ENCODE data around the gene MRPL4.
A peak's percentile ranks its signal among the peaks of the same experiment; 100 is the strongest.

DNA sequence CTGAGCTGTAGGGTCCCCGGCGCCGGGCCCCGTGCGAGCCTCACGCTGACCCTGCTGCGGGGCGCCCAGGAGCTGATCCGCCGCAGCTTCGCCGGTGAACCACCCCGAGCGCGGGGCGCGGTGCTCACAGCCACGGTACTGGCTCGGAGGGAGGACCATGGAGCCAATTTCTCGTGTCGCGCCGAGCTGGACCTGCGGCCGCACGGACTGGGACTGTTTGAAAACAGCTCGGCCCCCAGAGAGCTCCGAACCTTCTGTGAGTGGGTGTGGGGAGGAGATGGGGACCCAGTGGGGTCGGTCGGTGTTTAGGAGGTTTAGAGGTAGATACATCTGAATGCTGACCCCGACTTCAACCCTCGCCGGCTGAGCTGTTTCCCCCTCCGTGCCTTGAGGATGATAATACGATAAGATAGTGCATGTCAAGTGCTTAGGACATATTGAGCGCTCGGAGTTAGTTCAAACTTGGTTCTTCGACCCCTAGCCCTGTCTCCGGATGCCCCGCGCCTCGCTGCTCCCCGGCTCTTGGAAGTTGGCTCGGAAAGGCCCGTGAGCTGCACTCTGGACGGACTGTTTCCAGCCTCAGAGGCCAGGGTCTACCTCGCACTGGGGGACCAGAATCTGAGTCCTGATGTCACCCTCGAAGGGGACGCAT, 39.7 kb downstream of the MRPL4 start:
- TF ChIP-seq, protein P1, sequence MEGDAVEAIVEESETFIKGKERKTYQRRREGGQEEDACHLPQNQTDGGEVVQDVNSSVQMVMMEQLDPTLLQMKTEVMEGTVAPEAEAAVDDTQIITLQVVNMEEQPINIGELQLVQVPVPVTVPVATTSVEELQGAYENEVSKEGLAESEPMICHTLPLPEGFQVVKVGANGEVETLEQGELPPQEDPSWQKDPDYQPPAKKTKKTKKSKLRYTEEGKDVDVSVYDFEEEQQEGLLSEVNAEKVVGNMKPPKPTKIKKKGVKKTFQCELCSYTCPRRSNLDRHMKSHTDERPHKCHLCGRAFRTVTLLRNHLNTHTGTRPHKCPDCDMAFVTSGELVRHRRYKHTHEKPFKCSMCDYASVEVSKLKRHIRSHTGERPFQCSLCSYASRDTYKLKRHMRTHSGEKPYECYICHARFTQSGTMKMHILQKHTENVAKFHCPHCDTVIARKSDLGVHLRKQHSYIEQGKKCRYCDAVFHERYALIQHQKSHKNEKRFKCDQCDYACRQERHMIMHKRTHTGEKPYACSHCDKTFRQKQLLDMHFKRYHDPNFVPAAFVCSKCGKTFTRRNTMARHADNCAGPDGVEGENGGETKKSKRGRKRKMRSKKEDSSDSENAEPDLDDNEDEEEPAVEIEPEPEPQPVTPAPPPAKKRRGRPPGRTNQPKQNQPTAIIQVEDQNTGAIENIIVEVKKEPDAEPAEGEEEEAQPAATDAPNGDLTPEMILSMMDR (conservative IDR thresholded peaks at IDR 0.05; ENCODE audit: low read depth in 2 of 2): no peak
- no peak for TF ChIP-seq POLR2AphosphoS5 (IDR thresholded peaks at IDR 0.05; ENCODE audit: low read depth)
- TF ChIP-seq, protein P2, sequence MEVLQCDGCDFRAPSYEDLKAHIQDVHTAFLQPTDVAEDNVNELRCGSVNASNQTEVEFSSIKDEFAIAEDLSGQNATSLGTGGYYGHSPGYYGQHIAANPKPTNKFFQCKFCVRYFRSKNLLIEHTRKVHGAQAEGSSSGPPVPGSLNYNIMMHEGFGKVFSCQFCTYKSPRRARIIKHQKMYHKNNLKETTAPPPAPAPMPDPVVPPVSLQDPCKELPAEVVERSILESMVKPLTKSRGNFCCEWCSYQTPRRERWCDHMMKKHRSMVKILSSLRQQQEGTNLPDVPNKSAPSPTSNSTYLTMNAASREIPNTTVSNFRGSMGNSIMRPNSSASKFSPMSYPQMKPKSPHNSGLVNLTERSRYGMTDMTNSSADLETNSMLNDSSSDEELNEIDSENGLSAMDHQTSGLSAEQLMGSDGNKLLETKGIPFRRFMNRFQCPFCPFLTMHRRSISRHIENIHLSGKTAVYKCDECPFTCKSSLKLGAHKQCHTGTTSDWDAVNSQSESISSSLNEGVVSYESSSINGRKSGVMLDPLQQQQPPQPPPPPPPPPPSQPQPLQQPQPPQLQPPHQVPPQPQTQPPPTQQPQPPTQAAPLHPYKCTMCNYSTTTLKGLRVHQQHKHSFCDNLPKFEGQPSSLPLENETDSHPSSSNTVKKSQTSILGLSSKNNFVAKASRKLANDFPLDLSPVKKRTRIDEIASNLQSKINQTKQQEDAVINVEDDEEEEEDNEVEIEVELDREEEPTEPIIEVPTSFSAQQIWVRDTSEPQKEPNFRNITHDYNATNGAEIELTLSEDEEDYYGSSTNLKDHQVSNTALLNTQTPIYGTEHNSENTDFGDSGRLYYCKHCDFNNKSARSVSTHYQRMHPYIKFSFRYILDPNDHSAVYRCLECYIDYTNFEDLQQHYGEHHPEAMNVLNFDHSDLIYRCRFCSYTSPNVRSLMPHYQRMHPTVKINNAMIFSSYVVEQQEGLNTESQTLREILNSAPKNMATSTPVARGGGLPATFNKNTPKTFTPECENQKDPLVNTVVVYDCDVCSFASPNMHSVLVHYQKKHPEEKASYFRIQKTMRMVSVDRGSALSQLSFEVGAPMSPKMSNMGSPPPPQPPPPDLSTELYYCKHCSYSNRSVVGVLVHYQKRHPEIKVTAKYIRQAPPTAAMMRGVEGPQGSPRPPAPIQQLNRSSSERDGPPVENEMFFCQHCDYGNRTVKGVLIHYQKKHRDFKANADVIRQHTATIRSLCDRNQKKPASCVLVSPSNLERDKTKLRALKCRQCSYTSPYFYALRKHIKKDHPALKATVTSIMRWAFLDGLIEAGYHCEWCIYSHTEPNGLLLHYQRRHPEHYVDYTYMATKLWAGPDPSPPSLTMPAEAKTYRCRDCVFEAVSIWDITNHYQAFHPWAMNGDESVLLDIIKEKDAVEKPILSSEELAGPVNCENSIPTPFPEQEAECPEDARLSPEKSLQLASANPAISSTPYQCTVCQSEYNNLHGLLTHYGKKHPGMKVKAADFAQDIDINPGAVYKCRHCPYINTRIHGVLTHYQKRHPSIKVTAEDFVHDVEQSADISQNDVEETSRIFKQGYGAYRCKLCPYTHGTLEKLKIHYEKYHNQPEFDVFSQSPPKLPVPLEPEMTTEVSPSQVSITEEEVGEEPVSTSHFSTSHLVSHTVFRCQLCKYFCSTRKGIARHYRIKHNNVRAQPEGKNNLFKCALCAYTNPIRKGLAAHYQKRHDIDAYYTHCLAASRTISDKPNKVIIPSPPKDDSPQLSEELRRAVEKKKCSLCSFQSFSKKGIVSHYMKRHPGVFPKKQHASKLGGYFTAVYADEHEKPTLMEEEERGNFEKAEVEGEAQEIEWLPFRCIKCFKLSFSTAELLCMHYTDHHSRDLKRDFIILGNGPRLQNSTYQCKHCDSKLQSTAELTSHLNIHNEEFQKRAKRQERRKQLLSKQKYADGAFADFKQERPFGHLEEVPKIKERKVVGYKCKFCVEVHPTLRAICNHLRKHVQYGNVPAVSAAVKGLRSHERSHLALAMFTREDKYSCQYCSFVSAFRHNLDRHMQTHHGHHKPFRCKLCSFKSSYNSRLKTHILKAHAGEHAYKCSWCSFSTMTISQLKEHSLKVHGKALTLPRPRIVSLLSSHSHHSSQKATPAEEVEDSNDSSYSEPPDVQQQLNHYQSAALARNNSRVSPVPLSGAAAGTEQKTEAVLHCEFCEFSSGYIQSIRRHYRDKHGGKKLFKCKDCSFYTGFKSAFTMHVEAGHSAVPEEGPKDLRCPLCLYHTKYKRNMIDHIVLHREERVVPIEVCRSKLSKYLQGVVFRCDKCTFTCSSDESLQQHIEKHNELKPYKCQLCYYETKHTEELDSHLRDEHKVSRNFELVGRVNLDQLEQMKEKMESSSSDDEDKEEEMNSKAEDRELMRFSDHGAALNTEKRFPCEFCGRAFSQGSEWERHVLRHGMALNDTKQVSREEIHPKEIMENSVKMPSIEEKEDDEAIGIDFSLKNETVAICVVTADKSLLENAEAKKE (CRISPR knock-in tag; IDR thresholded peaks at IDR 0.05): no peak
- peak; percentile 74 for TF ChIP-seq EZH2 (IDR thresholded peaks at IDR 0.05; ENCODE audit: low read depth, unreplicated experiment)
- TF ChIP-seq EZH2phosphoT487 (IDR thresholded peaks at IDR 0.05; ENCODE audit: unreplicated experiment): no peak
- no peak for TF ChIP-seq ZNF114 (CRISPR knock-in tag; IDR thresholded peaks at IDR 0.05)
- no peak for TF ChIP-seq CREB1 (CRISPR knock-in tag; IDR thresholded peaks at IDR 0.05; ENCODE audit: low read depth)
- TF ChIP-seq JUNB (IDR thresholded peaks at IDR 0.05; ENCODE audit: unreplicated experiment): no peak
- TF ChIP-seq, protein P3, sequence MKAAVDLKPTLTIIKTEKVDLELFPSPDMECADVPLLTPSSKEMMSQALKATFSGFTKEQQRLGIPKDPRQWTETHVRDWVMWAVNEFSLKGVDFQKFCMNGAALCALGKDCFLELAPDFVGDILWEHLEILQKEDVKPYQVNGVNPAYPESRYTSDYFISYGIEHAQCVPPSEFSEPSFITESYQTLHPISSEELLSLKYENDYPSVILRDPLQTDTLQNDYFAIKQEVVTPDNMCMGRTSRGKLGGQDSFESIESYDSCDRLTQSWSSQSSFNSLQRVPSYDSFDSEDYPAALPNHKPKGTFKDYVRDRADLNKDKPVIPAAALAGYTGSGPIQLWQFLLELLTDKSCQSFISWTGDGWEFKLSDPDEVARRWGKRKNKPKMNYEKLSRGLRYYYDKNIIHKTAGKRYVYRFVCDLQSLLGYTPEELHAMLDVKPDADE (IDR thresholded peaks at IDR 0.05): no peak
- TF ChIP-seq, protein P4, sequence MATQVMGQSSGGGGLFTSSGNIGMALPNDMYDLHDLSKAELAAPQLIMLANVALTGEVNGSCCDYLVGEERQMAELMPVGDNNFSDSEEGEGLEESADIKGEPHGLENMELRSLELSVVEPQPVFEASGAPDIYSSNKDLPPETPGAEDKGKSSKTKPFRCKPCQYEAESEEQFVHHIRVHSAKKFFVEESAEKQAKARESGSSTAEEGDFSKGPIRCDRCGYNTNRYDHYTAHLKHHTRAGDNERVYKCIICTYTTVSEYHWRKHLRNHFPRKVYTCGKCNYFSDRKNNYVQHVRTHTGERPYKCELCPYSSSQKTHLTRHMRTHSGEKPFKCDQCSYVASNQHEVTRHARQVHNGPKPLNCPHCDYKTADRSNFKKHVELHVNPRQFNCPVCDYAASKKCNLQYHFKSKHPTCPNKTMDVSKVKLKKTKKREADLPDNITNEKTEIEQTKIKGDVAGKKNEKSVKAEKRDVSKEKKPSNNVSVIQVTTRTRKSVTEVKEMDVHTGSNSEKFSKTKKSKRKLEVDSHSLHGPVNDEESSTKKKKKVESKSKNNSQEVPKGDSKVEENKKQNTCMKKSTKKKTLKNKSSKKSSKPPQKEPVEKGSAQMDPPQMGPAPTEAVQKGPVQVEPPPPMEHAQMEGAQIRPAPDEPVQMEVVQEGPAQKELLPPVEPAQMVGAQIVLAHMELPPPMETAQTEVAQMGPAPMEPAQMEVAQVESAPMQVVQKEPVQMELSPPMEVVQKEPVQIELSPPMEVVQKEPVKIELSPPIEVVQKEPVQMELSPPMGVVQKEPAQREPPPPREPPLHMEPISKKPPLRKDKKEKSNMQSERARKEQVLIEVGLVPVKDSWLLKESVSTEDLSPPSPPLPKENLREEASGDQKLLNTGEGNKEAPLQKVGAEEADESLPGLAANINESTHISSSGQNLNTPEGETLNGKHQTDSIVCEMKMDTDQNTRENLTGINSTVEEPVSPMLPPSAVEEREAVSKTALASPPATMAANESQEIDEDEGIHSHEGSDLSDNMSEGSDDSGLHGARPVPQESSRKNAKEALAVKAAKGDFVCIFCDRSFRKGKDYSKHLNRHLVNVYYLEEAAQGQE (IDR thresholded peaks at IDR 0.05; ENCODE audit: unreplicated experiment): no peak
- TF ChIP-seq ZNF331 (CRISPR knock-in tag; IDR thresholded peaks at IDR 0.05; ENCODE audit: low read depth): no peak
